Right atrium auricular region (tissue), 2 donors: ENCODE data around the gene ZKSCAN8. TPM values are rescaled to one million over a fixed set of nuclear protein-coding genes. Genes with fewer than 3 reads are reported as not detected.
"Not testable (repeated sequence)": the region's sequence is repeated elsewhere in the genome, so short reads cannot be mapped to it uniquely, and the experiment has no call there.

ENCODE experiments used
- DNase-seq: peaks from one replicate; pipeline ENCODE4 v3.0.0-alpha.2; 2019; ENCODE audit warnings: low spot score
- H3K27ac ChIP-seq, 2 donors: fragments of 200-600 bp; sonication (generic); 1 replicate in 1 of 2; 2 replicates in 1 of 2; pipeline ENCODE4 v1.5.1; 2016 to 2019
- H3K27me3 ChIP-seq, 2 donors: fragments of 200-600 bp; sonication (generic); one replicate each; pipeline versions ENCODE4 v1.5.1 to v1.6.0; 2017 to 2019
- H3K36me3 ChIP-seq: fragments of 200-600 bp; sonication (generic); one replicate; pipeline ENCODE4 v1.5.1; 2016
- H3K4me1 ChIP-seq, 2 donors: fragments of 200-600 bp; sonication (generic); one replicate each; pipeline versions ENCODE4 v1.5.1 to v1.6.0; 2017 to 2019
- H3K4me3 ChIP-seq, 2 donors: fragments of 200-600 bp; sonication (generic); 1 replicate in 1 of 2; 2 replicates in 1 of 2; pipeline ENCODE4 v1.5.1; 2017 to 2019; ENCODE audit warnings: mild to moderate bottlenecking in 1 of 2, moderate library complexity in 1 of 2
- H3K9me3 ChIP-seq, 2 donors: fragments of 200-600 bp; sonication (generic); one replicate each; pipeline ENCODE4 v1.5.1; 2019
- CTCF ChIP-seq, 2 donors: fragments of 200-600 bp; sonication (generic); IDR thresholded peaks; one replicate each; pipeline ENCODE4 v1.5.1; 2019; ENCODE audit warnings: antibody characterized with exemption in 2 of 2
- total RNA-seq, 2 donors: library from RNA; depleted of rRNA; stranded (reverse); fragments of >200 nt; gene quantifications; one replicate each; pipeline ENCODE4 v1.1.0, GENCODE V29; 2016

ZKSCAN8 gene
- total RNA-seq: 10 to 100 TPM; 10.4 to 13.1 TPM

DNA sequence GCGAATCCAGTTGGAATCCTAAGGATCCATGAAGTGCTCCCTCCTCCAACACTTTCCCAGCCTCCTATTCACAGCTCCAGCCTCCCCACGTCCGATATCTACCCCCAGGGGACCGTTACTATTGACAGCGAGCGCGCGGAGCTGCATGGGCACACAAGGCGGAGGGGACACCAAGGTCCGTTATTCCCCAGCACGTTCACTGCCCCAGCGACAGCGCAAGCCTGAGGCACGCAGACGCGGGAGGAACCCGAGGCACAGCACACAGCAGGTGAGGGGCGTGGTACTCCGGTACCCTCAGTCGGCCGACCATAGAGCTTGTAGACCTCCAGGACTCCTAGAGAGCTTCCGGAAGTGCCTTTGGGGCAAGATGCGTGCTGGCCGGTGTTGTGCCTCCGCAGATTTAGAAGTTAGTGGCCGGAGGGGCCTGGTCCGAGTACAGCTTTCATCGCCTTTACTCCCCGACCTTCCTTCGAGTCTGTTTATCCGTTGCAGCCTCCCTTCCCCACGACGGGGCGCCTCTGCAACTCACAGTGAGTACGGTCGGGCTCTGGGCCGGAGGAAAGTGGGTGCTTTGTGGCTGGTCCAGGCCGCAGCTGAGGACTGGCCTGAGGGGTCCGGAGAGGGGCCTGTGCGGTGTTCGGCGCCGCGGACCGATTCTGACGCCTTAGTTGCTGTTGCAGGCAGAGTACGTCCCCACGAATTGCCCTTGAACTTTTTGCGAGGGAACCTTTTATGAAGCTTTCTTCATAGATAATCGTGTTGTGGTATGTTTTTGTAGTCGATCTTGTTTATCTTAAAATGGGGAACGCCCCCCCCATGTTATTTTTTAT is at the start of gene ZKSCAN8:
TSS of gene ZKSCAN8 (plus strand) at position 384 of the 830 bp plus-strand sequence. CDS start 6,525 bp downstream, outside the sequence.
- peak within 1 kb of the TSS; percentile 63 to 83 for H3K27ac ChIP-seq
- H3K4me3 ChIP-seq: peak within 1 kb of the TSS; percentile 78 to 81
- H3K9me3 ChIP-seq: no peaks in the 10 kb centered on the region
- H3K27me3 ChIP-seq: no peaks in the 10 kb centered on the region
- DNase-seq: peak; percentile 77
- H3K36me3 ChIP-seq: no peaks in the 10 kb centered on the region
- peaks cover 0 to 35% of the 10 kb centered on the region in 2 donors for H3K4me1 ChIP-seq
- no peak for TF ChIP-seq CTCF (IDR thresholded peaks at IDR 0.05)

DNA sequence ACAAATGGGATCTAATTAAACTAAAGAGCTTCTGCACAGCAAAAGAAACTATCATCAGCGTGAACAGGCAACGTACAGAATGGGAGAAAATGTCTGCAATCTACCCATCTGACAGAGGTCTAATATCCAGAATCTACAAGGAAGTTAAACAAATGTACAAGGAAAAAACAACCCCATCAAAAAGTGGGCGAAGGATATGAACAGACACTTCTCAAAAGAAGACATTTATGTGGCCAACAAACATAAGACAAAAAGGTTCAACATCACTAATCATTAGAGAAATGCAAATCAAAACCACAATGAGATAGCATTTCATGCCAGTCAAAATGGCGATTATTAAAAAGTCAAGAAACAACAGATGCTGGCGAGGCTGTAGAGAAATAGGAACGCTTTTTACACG is 39.5 kb upstream of the ZKSCAN8 start:
- H3K4me1 ChIP-seq, DNase-seq, H3K9me3 ChIP-seq, H3K36me3 ChIP-seq, H3K27me3 ChIP-seq, H3K4me3 ChIP-seq, H3K27ac ChIP-seq: not testable (repeated sequence)

- H3K4me1 ChIP-seq, H3K4me3 ChIP-seq, H3K36me3 ChIP-seq, DNase-seq, H3K27ac ChIP-seq, H3K9me3 ChIP-seq, H3K27me3 ChIP-seq: not testable (repeated sequence)
Measured at GRCh38 chr6:28102699-28103098, 39.0 kb upstream of the ZKSCAN8 start.

DNA sequence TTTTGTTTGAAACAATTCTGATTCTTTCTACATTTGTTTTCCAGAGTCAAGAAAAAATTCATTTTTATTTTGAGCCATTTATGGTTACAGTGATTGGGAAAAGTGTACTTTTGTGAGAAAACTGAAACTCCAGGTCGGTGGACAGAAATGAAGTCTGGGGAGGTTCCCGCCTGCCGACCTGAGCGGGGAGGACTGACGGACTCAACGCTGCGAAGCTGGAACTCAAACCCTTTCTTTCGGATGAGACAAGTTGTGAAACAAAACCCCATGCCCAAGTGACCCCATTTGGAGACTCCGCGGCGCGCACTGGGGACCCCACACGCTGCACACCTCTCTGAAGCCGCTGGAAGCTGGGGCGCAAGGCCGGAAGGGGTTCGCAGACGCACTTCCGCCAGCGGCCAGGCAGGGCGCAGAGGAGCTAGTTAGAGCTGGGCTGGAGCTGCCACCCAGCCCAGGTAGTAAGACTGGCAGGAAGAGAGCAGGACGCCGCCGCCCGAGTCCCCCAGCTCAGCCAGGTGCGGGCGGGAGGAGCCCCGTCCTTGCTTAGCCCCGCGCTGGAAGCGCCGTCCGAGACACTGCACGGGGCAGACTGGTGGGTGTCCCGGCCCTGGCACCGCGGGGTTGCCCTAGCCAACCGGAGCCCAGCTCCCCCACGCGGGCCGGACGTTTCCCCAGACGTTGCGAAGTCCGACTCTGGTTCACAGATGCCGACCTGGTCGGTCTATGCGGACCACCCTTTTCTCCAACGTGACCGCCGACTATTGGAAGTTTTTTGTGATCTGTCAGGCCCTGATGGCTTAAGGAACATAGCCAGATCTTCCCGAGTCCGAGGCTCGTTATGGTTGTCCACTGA is 37.1 kb upstream of the ZKSCAN8 start:
- H3K4me3 ChIP-seq: peak overlapping the region; percentile 63 to 75
- H3K36me3 ChIP-seq: no peaks in the 10 kb centered on the region
- peak overlapping the region; percentile 80 to 81 for H3K27ac ChIP-seq
- H3K4me1 ChIP-seq: peaks cover 0 to 6% of the 10 kb centered on the region in 2 donors
- no peaks in the 10 kb centered on the region for H3K9me3 ChIP-seq
- no peaks in the 10 kb centered on the region for H3K27me3 ChIP-seq
- peak; percentile 73 for DNase-seq
- TF ChIP-seq CTCF (IDR thresholded peaks at IDR 0.05): peak; percentile 50 to 65

DNA sequence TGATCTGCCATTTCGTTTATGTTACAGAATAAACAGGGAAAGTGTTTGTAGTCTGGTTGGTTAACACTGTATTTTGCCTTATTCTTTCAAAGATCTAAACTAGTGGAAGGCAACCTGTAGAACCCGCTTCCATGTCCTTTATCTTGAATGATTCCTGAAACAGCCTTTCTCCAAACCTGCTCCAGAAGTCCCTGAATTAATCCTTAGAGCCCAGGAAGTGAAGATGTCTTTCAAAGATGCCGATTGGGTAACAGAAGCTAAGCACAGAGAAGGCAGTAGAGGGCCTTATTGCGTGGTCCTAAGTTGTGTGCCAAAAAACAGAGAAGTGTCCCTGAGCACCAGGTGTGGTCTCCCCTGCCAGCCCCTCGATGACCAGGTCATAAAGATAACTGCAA is 36.4 kb upstream of the ZKSCAN8 start:
- Histone ChIP-seq H3K36me3 (no peaks in the 10 kb centered on the region), H3K27me3 (no peaks in the 10 kb centered on the region), H3K9me3 (no peaks in the 10 kb centered on the region), H3K4me3 (peak overlapping the region; percentile 63 to 75), H3K27ac (peak overlapping the region in 1 of 2 donors; percentile 80), H3K4me1 (peaks cover 0 to 6% of the 10 kb centered on the region in 2 donors)
- DNase-seq: no peak
- no peak for TF ChIP-seq CTCF (IDR thresholded peaks at IDR 0.05)

- DNase-seq: no peak
- Histone ChIP-seq H3K36me3 (no peaks in the 10 kb centered on the region), H3K27me3 (no peaks in the 10 kb centered on the region), H3K4me1 (peaks cover 0 to 6% of the 10 kb centered on the region in 2 donors), H3K4me3 (no peak overlapping the region), H3K27ac (no peak overlapping the region), H3K9me3 (no peaks in the 10 kb centered on the region)
- no peak for TF ChIP-seq CTCF (IDR thresholded peaks at IDR 0.05)
Measured at GRCh38 chr6:28107506-28107905, 34.2 kb upstream of the ZKSCAN8 start.
